Immature natural killer cell (primary cell): ENCODE results near the gene TMEM41B. TPM values are rescaled to one million over a fixed set of nuclear protein-coding genes. Genes with fewer than 3 reads are reported as not detected.
"Not testable (repeated sequence)": the region's sequence is repeated elsewhere in the genome, so short reads cannot be mapped to it uniquely, and the experiment has no call there.

Experiments
- DNase-seq, 3 donors: peaks; one replicate each; pipeline ENCODE4 v3.0.0; 2022; ENCODE audit warnings: mixed read lengths in 1 of 3
- H3K27ac Mint-ChIP-seq, 6 donors: one replicate each; pipeline ENCODE4 v1.8.0; 2020; ENCODE audit warnings: mixed read lengths in 6 of 6, mild to moderate bottlenecking in 5 of 6, inconsistent platforms in 4 of 6, moderate library complexity in 3 of 6
- H3K27me3 Mint-ChIP-seq, 3 donors: one replicate each; pipeline ENCODE4 v1.8.0; 2020 to 2021; ENCODE audit warnings: low read depth in 3 of 3, mild to moderate bottlenecking in 3 of 3, mixed read lengths in 3 of 3, moderate library complexity in 3 of 3, inconsistent platforms in 1 of 3
- H3K36me3 Mint-ChIP-seq, 3 donors: one replicate each; pipeline ENCODE4 v1.8.0; 2020; ENCODE audit warnings: mixed read lengths in 3 of 3, inconsistent platforms in 2 of 3, mild to moderate bottlenecking in 2 of 3
- H3K4me1 Mint-ChIP-seq, 2 donors: one replicate each; pipeline ENCODE4 v1.8.0; 2020; ENCODE audit warnings: inconsistent platforms in 2 of 2, mild to moderate bottlenecking in 2 of 2, mixed read lengths in 2 of 2, moderate library complexity in 1 of 2
- H3K4me3 Mint-ChIP-seq, 5 donors: one replicate each; pipeline ENCODE4 v1.8.0; 2020; ENCODE audit warnings: mild to moderate bottlenecking in 5 of 5, mixed read lengths in 5 of 5, inconsistent platforms in 3 of 5, moderate library complexity in 3 of 5
- H3K9me3 Mint-ChIP-seq, 6 donors: one replicate each; pipeline ENCODE4 v1.8.0; 2020; ENCODE audit warnings: mild to moderate bottlenecking in 6 of 6, mixed read lengths in 6 of 6, inconsistent platforms in 4 of 6, moderate library complexity in 3 of 6
- polyA plus RNA-seq, 3 donors: library from polyadenylated mRNA; unstranded; fragments of 300-500 nt; fragmentation: Illumina TruSeq; gene quantifications; one replicate each; pipeline ENCODE4 v1.2.3, GENCODE V29; 2021

Gene TMEM41B
- polyA plus RNA-seq, 3 donors from 2014 or later = 5.4 to 10.6 (median 9.1) TPM

DNA sequence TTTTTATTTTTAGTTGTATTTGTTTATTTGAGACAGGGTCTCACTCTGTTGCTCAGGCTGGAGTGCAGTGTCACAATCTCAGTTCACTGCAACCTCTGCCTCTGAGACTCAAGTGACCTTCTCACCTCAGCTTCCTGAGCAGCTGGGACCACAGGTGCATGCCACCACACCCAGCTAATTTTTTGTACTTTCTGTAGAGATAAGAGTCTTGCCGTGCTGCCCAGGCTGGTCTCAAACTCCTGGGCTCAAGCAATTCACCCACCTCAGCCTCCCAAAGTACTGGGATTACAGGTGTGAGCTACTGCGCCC is 53.6 kb downstream of the TMEM41B start:
- not testable (repeated sequence) for H3K27ac Mint-ChIP-seq

DNA sequence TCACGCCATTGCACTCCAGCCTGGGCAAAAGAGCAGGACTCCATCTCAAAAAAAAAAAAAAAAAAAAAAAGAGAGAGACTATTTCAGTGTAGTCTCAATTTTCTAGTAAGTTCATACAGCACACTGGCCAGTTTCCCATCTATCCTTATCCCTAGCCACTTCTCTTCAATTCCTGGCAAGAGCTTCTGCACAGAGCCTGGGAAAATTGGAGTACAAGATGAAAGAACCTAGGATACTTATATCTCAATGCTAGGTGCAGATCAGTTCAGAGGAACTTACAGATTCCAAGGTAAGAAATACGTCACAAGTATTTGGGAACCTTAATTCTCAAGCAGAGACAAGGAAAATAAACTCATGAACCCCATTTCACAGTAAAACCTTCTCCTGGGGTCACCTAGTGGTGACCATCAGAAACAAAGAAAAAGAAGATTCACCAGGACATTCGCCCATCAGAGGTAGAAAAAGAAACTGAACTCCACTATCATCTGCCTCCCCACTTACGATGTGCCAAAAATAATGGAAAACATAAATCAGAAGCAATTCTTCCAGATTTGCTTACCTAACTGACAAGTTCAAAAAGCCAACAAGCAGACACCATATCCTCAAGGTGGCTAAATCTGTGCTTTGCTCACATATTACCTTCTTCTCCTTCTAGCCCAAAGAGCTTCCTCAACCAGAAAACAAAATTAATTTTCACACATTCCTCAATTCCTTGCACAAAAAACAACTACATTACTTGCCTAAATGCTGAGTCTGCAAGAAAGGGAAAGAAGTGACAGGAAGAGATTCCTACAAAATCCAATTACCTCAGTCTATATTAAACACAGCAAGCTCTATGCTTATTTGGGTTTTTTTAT is 54.2 kb downstream of the TMEM41B start:
- peak overlapping the region in 1 of 6 donors; percentile 39 for H3K27ac Mint-ChIP-seq
- no peaks in the 10 kb centered on the region for H3K9me3 Mint-ChIP-seq
- no peak overlapping the region for H3K4me3 Mint-ChIP-seq
- DNase-seq = no peak
- H3K4me1 Mint-ChIP-seq = peaks cover 22 to 37% of the 10 kb centered on the region in 2 donors
- H3K27me3 Mint-ChIP-seq = peaks cover 3 to 11% (median 11%) of the 10 kb centered on the region in 3 donors
- no peaks in the 10 kb centered on the region for H3K36me3 Mint-ChIP-seq

More for the DNA sequence above, 53.6 kb downstream of the TMEM41B start:
- Mint-ChIP-seq H3K4me3 (peak overlapping the region in 1 of 5 donors; percentile 4), H3K4me1 (peaks cover 23 to 39% of the 10 kb centered on the region in 2 donors), H3K27me3 (peaks cover 3 to 12% (median 11%) of the 10 kb centered on the region in 3 donors)
- H3K36me3 Mint-ChIP-seq, DNase-seq, H3K9me3 Mint-ChIP-seq: not testable (repeated sequence)

DNA sequence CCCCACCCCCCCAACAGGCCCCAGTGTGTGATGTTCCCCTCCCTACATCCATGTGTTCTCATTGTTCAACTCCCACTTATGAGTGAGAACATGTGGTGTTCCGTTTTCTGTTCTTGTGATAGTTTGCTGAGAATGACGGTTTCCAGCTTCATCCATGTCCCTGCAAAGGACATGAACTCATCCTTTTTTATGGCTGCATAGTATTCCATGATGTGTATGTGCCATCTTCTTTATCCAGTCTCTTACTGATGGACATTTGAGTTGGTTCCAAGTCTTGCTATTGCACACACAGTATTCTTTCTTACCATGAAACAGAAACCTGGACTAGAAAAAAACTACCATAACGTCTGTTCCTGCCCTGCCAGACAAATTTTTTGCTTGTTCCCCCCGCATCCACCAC is 56.1 kb downstream of the TMEM41B start:
- H3K27me3 Mint-ChIP-seq, H3K4me3 Mint-ChIP-seq, H3K27ac Mint-ChIP-seq, DNase-seq, H3K36me3 Mint-ChIP-seq, H3K9me3 Mint-ChIP-seq: not testable (repeated sequence)
- peaks cover 13 to 25% of the 10 kb centered on the region in 2 donors for H3K4me1 Mint-ChIP-seq

DNA sequence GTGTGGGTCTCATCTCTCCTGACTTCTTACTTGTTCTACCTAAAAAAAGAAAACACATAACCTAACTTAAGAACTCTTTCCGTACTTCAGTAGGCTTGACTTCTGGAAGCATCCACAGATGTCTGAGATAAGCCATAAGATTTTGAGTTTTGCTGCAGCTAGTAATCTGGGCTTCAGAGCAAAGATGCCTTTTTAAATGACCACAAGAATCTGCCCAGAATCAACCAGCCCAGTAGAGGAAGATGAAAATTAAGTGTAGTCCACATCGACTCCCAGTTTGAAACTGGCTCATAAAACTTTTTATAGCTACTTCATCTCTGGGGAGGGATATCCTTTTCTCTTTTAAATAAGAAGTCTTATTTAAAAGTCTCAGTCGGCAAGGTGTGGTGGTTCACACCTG is 60.0 kb downstream of the TMEM41B start:
- Mint-ChIP-seq H3K27me3 (peaks cover 0 to 2% (median 1%) of the 10 kb centered on the region in 3 donors), H3K27ac (no peak overlapping the region), H3K36me3 (no peaks in the 10 kb centered on the region), H3K4me1 (peaks cover 15 to 21% of the 10 kb centered on the region in 2 donors), H3K4me3 (no peak overlapping the region), H3K9me3 (no peaks in the 10 kb centered on the region)
- DNase-seq = no peak

DNA sequence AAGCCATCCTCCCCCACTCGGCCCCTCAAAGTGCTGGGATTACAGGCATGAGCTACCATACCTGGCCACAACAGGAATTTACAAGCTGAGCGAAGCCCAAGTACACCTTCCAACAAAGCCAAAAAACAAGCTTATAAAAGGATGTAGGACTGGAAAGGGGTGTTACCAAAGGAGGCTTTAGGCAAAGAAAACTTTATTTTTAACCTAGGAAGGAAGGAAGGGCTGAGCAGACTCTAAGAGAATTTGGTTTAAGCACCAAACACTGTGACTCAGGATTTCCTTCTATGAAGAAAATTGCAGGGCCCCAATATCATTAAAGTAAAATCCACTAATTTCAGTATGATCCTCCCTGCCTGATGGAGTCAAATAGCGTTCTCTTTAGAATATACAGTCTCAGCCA is 61.3 kb downstream of the TMEM41B start:
- no peak for DNase-seq
- no peak overlapping the region for H3K27ac Mint-ChIP-seq
- no peak overlapping the region for H3K4me3 Mint-ChIP-seq
- peaks cover 0 to 2% (median 1%) of the 10 kb centered on the region in 3 donors for H3K27me3 Mint-ChIP-seq
- peaks cover 17 to 21% of the 10 kb centered on the region in 2 donors for H3K4me1 Mint-ChIP-seq
- H3K9me3 Mint-ChIP-seq = no peaks in the 10 kb centered on the region
- no peaks in the 10 kb centered on the region for H3K36me3 Mint-ChIP-seq

DNA sequence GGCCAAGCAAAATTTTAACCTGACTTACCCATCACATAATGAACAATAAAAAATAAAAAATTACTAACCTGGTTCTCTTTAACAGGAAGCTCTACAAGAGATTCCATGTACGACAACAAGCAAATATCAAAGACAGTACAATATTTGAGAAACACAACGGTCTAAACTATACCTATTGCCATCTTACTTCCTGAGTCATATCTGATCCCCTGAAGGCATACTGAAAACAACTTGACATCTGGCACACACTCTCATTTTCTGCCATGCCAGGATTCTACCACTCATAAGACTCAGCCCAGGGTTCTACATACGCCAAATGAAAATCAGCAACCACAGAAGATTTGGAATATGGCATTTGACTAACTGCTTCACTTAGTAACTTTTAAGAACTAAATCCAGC is 63.1 kb downstream of the TMEM41B start:
- no peak for DNase-seq
- Mint-ChIP-seq H3K27me3 (peaks cover 0 to 3% (median 1%) of the 10 kb centered on the region in 3 donors), H3K9me3 (no peaks in the 10 kb centered on the region), H3K27ac (peak overlapping the region in 2 of 6 donors; percentile 5 to 32), H3K4me3 (peak overlapping the region in 1 of 5 donors; percentile 5), H3K4me1 (peaks cover 17 to 26% of the 10 kb centered on the region in 2 donors), H3K36me3 (no peaks in the 10 kb centered on the region)

DNA sequence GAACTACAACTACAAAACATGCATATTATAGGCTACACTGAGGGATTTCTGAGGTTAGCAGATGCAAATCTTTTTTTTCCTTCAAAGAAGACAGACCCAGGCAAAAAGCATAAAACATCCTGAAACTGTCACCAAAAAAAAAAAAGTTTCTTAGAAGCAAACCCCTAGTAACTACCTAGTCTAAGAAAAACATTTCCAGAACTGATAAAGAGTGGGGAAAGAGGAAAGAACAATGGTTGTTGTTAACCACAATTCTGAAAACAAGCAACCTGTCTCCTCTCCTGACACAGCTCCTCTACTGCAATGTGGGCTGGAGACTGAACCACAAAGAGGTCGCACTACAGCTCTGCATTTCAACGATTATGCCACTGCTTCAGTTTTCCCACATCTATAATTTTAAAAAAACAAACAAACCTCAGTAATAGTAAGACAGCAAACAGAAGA is 64.2 kb downstream of the TMEM41B start:
- Mint-ChIP-seq H3K27me3 (peaks cover 0 to 3% (median 1%) of the 10 kb centered on the region in 3 donors), H3K9me3 (no peaks in the 10 kb centered on the region)

DNA sequence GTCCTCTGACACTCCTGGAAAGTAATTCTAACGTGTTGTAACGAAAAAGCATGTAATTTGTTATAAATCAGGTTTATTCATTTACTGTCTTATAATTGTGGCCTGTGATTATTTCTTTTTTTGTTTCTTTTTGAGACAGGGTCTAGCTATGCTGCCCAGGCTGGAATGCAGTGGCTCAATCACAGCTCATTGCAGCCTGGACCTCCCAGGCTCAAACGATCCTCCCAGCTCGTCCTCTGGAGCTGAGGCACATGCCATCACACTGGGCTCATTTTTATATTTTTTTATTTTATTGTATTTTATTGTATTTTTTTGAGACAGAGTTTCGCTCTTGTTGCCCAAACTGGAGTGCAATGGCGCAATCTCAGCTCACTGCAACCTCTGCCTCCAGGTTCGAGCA is 65.1 kb downstream of the TMEM41B start:
- Mint-ChIP-seq H3K9me3 (no peaks in the 10 kb centered on the region), H3K27me3 (peaks cover 0 to 3% (median 1%) of the 10 kb centered on the region in 3 donors), H3K36me3 (no peaks in the 10 kb centered on the region), H3K4me3 (no peak overlapping the region), H3K27ac (no peak overlapping the region), H3K4me1 (peaks cover 20 to 26% of the 10 kb centered on the region in 2 donors)
- no peak for DNase-seq

More for the DNA sequence above, 64.2 kb downstream of the TMEM41B start:
- DNase-seq = peak; percentile 23 to 31 (median 24)
- peak overlapping the region; percentile 1 to 73 (median 26) for H3K27ac Mint-ChIP-seq
- H3K4me1 Mint-ChIP-seq = peaks cover 20 to 26% of the 10 kb centered on the region in 2 donors
- H3K4me3 Mint-ChIP-seq = peak overlapping the region; percentile 23 to 73 (median 59)
- no peaks in the 10 kb centered on the region for H3K36me3 Mint-ChIP-seq

DNA sequence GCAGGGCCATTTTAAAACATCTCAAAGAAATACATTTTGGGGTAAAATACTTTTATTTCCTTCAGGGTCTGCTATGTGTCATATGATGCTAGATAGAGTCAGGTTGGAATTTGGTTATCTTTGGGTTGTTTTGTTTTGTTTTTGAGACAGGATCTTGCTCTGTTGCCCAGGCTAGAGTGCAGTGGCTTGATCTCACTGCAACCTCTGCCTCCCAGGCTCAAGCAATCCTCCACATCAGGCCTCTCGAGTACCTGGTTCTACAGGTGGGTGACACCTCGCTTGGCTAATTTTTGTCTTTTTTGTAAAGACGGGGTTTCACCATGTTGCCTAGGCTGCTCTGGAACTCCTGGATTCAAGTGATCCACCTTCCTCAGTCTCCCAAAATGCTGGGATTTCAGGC is 66.5 kb downstream of the TMEM41B start:
- H3K9me3 Mint-ChIP-seq = no peaks in the 10 kb centered on the region
- peaks cover 0 to 3% (median 1%) of the 10 kb centered on the region in 3 donors for H3K27me3 Mint-ChIP-seq
- H3K4me3 Mint-ChIP-seq = no peak overlapping the region
- no peak for DNase-seq
- H3K27ac Mint-ChIP-seq = peak overlapping the region in 1 of 6 donors; percentile 24
- H3K36me3 Mint-ChIP-seq = no peaks in the 10 kb centered on the region
- peaks cover 20 to 26% of the 10 kb centered on the region in 2 donors for H3K4me1 Mint-ChIP-seq

DNA sequence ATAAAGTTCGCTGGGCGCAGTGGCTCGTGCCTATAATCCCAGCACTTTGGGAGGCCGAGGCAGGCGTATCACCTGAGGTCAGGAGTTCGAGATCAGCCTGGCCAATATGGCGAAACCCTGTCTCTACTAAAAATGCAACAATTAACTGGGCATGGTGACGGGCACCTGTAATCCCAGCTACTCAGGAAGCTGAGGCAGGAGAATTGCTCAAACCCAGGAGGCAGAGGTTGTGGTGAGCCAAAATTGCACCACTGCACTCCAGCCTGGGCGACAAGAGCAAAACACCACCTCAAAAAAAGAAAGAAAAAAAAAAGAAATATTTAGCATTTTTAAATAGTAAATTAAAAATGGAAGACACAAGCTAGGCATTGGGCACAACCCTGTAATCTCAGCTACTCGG is 78.2 kb downstream of the TMEM41B start:
- not testable (repeated sequence) for H3K9me3 Mint-ChIP-seq, H3K36me3 Mint-ChIP-seq, H3K27me3 Mint-ChIP-seq, H3K4me3 Mint-ChIP-seq, DNase-seq
- Mint-ChIP-seq H3K4me1 (peaks cover 7 to 21% of the 10 kb centered on the region in 2 donors), H3K27ac (peak overlapping the region in 2 of 6 donors; percentile 18 to 60)

DNA sequence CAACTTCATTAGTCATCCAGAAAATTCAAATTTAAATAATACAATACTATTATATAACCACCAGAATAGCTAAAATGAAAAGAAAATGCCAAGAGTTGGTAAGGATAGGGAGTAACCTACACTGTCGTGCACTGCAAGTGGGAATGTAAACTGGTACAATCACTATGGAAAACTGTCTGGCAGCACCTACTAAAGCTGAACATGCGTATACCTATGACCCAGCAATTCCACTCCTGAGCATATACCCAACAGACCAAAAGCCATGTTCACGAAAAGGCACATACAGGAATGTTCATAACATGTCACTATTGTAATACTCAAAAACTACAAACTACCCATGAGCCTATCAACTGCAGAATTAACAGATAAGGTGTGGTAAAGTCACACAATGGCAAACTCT is 81.9 kb downstream of the TMEM41B start:
- Mint-ChIP-seq H3K4me3 (peak overlapping the region in 1 of 5 donors; percentile 86), H3K36me3 (no peaks in the 10 kb centered on the region)

DNA sequence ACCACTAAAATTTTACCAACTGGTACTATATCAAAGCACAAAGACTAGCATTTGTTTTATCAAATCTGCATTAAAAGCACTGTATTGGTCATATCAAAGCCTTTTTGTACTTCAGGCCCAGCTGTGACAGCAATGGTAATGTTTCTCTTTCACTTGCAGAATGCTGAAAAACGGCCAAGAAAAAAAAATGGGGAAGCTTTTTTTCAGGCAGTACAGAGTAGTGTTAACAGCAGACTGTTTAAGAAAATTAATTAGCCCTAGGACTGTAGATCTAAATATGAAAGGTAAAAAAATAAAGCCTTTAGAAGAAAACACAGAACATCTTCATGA is 82.6 kb downstream of the TMEM41B start:
- Mint-ChIP-seq H3K9me3 (no peaks in the 10 kb centered on the region), H3K4me3 (peak overlapping the region; percentile 73 to 87 (median 86)), H3K27me3 (peaks cover 0 to 2% (median 1%) of the 10 kb centered on the region in 3 donors), H3K27ac (peak overlapping the region in 5 of 6 donors; percentile 52 to 74 (median 70)), H3K36me3 (no peaks in the 10 kb centered on the region), H3K4me1 (peaks cover 30 to 44% of the 10 kb centered on the region in 2 donors)
- peak in 2 of 3 donors; percentile 11 to 22 for DNase-seq

More for the DNA sequence above, 81.9 kb downstream of the TMEM41B start:
- Mint-ChIP-seq H3K4me1 (peaks cover 26 to 37% of the 10 kb centered on the region in 2 donors), H3K9me3 (no peaks in the 10 kb centered on the region), H3K27me3 (peaks cover 0 to 2% (median 1%) of the 10 kb centered on the region in 3 donors), H3K27ac (peak overlapping the region in 1 of 6 donors; percentile 5)
- no peak for DNase-seq
